GM12865 (cell line): ENCODE results near the gene OPCML.

ENCODE experiments used
- DNase-seq: peaks from one replicate; pipeline ENCODE4 v3.0.0; 2010; ENCODE audit warnings: low read depth
- H3K4me3 ChIP-seq: 2 replicates; pipeline ENCODE4 v1.5.1; 2011; ENCODE audit warnings: mild to moderate bottlenecking, low read depth, low read length, control low read depth
- TF ChIP-seq, protein P1 (sequence below): IDR thresholded peaks from 2 replicates; pipeline ENCODE4 v1.5.1; 2011; ENCODE audit warnings: low read length, control low read depth, low read depth, inconsistent platforms; ENCODE audit not compliant: insufficient read depth; ENCODE audit errors: missing control alignments

The OPCML gene

GRCh38 chr11:132638423-132638822, 893.9 kb downstream of the OPCML start:
- TF ChIP-seq, protein P1, sequence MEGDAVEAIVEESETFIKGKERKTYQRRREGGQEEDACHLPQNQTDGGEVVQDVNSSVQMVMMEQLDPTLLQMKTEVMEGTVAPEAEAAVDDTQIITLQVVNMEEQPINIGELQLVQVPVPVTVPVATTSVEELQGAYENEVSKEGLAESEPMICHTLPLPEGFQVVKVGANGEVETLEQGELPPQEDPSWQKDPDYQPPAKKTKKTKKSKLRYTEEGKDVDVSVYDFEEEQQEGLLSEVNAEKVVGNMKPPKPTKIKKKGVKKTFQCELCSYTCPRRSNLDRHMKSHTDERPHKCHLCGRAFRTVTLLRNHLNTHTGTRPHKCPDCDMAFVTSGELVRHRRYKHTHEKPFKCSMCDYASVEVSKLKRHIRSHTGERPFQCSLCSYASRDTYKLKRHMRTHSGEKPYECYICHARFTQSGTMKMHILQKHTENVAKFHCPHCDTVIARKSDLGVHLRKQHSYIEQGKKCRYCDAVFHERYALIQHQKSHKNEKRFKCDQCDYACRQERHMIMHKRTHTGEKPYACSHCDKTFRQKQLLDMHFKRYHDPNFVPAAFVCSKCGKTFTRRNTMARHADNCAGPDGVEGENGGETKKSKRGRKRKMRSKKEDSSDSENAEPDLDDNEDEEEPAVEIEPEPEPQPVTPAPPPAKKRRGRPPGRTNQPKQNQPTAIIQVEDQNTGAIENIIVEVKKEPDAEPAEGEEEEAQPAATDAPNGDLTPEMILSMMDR = no peak
- no peak overlapping the region for H3K4me3 ChIP-seq
- DNase-seq = no peak

- no peak overlapping the region for H3K4me3 ChIP-seq
- TF ChIP-seq, protein P1 = no peak
- DNase-seq = no peak
Measured at GRCh38 chr11:132636523-132636922, 895.8 kb downstream of the OPCML start.

DNA sequence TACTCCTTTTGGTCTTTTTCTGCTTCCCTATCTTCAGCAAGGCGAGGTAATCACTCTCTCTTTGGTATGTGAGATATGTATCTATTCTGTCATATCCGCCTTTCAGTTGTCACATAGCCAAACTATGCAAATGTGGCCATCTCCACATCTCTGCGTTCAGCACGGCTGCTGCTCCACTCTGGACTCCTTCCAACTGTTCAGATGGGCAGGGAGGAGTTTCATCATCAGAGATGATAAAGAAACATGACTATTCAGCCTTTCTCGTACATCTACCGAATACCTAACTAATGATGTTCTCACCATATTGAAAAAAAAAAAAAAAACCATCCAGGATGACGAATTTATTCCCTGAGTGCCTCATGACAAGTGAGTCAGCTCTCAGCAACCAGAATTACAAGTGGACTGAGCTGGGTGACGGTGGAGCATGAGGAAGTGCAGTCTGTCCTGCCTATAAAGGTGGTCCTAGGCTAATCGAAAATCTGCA, 899.6 kb downstream of the OPCML start:
- TF ChIP-seq, protein P1 = no peak
- peak; percentile 2 for DNase-seq
- no peak overlapping the region for H3K4me3 ChIP-seq

- H3K4me3 ChIP-seq = no peak overlapping the region
- TF ChIP-seq, protein P1 = no peak
- DNase-seq = no peak
Measured at GRCh38 chr11:132631989-132632388, 900.3 kb downstream of the OPCML start.

- DNase-seq = no peak
- TF ChIP-seq, protein P1 = no peak
- H3K4me3 ChIP-seq = no peak overlapping the region
Measured at GRCh38 chr11:132627981-132628380, 904.3 kb downstream of the OPCML start.

GRCh38 chr11:132626446-132626845, 905.9 kb downstream of the OPCML start:
- TF ChIP-seq, protein P1 = no peak
- DNase-seq = no peak
- H3K4me3 ChIP-seq = no peak overlapping the region

GRCh38 chr11:132623511-132623910, 908.8 kb downstream of the OPCML start:
- no peak for DNase-seq
- TF ChIP-seq, protein P1 = no peak
- no peak overlapping the region for H3K4me3 ChIP-seq
